ENCODE measurements around the gene MAP3K20.
"Not testable (repeated sequence)": the region's sequence is repeated elsewhere in the genome, so short reads cannot be mapped to it uniquely, and the experiment has no call there.

MAP3K20 gene

DNA sequence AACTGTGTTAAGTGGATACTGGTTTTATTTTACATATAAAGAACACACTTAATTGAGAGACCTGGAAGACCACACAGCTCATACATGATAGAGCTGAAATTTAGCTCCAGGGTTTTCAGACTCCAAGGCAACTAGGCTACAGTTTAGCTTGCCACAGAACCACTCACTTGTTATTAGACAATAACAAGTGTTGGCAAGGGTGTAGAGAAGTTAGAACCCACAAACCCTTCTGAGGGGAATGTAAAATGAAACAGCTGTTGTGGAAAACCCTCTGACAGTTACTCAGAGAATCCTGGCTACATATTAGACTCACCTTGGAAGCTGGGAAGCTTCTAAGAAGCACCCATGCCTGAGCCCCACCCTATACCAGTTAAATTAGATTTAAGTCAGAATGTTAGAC, 75.3 kb downstream of the MAP3K20 start:
- Histone ChIP-seq H3K27me3 (ENCODE audit: insufficient read depth, low read length) (no peaks in the 10 kb centered on the region), H3K36me3 (ENCODE audit: insufficient read depth, low read length) (no peaks in the 10 kb centered on the region), H2AFZ (ENCODE audit: low read depth, low read length) (no peak overlapping the region), H3K9me3 (ENCODE audit: low read length) (no peaks in the 10 kb centered on the region), H3K4me3 (ENCODE audit: low read length) (no peak overlapping the region), H3K4me1 (ENCODE audit: insufficient read depth, low read length) (no peaks in the 10 kb centered on the region)

DNA sequence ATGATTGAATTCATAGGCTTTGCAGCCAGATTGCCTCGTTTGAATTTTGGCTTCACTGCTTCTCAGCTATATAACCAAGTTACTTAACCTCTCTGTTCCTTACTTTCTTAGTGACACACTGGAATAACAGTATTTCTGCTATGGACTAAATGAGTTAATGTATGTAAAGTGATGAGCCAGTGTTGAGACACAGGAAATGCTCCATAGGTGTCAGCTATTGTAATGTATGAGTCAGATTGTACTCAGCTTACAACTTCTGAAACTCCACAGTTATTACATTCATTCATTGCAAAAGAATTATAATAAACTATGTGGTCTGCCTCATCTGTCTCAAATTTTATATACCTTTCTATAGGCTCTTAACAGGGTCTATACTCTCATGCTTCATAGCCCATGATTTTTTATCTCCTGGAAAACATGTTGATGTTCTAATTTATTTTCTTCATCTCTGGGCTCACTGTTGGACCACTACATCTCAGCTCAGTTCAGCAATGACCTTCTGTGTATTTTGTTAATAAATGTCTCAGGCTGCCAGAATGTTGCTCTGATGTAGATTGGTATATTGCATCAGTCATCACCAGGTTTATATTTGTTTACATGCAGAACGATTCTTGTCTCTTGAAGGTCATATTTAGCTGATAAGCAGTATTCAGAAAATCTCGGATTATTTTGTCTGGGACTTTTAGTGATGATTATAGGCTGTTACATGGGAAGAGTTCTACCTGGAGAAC, 76.2 kb downstream of the MAP3K20 start:
- Histone ChIP-seq H3K9me3 (ENCODE audit: low read length) (peaks cover 3% of the 10 kb centered on the region), H3K36me3 (ENCODE audit: insufficient read depth, low read length) (no peaks in the 10 kb centered on the region), H3K4me1 (ENCODE audit: insufficient read depth, low read length) (no peaks in the 10 kb centered on the region), H3K4me3 (ENCODE audit: low read length) (no peak overlapping the region), H2AFZ (ENCODE audit: low read depth, low read length) (no peak overlapping the region), H3K27me3 (ENCODE audit: insufficient read depth, low read length) (no peaks in the 10 kb centered on the region)

GRCh38 chr2:173153301-173153885, 77.7 kb downstream of the MAP3K20 start:
- Histone ChIP-seq H3K4me1 (ENCODE audit: insufficient read depth, low read length) (no peaks in the 10 kb centered on the region), H2AFZ (ENCODE audit: low read depth, low read length) (no peak overlapping the region), H3K27me3 (ENCODE audit: insufficient read depth, low read length) (no peaks in the 10 kb centered on the region), H3K36me3 (ENCODE audit: insufficient read depth, low read length) (no peaks in the 10 kb centered on the region), H3K4me3 (ENCODE audit: low read length) (no peak overlapping the region), H3K9me3 (ENCODE audit: low read length) (peaks cover 3% of the 10 kb centered on the region)

DNA sequence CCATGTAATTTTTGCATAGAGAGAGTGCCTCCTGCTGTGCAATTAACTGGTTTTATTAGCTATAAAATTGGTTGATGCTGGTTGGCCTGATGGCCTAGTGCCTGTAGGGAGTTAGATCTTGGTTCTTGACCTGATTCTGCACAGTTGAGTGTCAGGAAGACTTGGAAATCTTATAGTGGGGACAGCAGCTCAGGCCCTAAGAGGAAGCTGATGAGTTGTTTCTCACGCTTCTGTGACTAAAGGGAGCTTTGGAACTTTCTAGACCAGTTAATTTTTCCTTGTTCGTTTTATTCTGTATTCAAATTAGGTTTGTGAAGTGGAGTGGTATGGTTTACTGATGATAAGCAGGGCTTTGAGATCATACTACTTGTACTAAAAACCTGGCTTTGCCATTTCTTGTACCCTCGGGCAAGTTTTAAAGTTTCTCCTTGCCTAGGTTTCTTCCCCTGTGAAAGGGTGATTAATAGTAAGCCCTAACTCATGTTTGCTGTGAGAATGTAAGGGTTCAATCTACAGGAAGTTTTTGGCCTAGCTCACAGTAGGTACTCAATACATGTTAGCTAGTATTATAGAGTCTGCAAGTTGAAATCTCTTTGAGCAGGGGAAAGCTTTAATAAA, 82.1 kb downstream of the MAP3K20 start:
- H3K4me3 ChIP-seq (ENCODE audit: low read length) = no peak overlapping the region
- no peaks in the 10 kb centered on the region for H3K27me3 ChIP-seq (ENCODE audit: insufficient read depth, low read length)
- H2AFZ ChIP-seq (ENCODE audit: low read depth, low read length) = no peak overlapping the region
- peaks cover 18% of the 10 kb centered on the region for H3K4me1 ChIP-seq (ENCODE audit: insufficient read depth, low read length)
- H3K36me3 ChIP-seq (ENCODE audit: insufficient read depth, low read length) = no peaks in the 10 kb centered on the region
- H3K9me3 ChIP-seq (ENCODE audit: low read length) = peaks cover 3% of the 10 kb centered on the region

DNA sequence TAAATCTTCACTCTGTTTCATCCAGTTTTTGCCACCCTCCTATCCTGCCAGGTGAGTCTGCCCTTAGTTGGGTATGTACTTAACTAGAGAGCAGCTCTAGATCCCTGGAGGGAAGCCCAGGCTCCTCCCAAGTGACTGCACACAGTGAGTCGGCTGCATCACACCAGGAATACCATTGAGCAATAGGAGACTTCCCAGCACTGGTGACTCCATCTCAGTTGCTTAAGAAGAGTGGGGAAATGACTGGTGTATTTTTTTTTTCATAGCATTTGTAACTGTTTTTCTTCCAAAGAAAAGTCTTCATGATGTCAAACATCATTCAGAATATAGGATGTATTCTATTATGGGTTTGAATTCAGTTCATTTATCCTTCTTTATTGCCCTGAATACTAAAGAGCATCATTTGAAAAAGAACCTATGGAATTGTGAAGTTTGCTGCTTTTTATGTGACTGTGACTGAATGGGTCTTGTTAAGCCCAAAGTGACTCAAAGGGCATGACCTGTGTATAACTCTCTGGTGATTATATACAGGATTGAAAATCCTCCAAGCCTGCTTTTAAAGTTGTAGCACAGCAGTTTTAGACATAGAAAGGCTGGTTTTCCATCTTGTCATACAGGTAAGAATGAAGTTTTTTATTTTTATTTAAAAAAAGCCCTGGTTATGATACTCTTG, 84.3 kb downstream of the MAP3K20 start:
- Histone ChIP-seq H3K27me3 (ENCODE audit: insufficient read depth, low read length) (no peaks in the 10 kb centered on the region), H3K9me3 (ENCODE audit: low read length) (peaks cover 3% of the 10 kb centered on the region), H2AFZ (ENCODE audit: low read depth, low read length) (no peak overlapping the region), H3K4me3 (ENCODE audit: low read length) (no peak overlapping the region), H3K36me3 (ENCODE audit: insufficient read depth, low read length) (no peaks in the 10 kb centered on the region), H3K4me1 (ENCODE audit: insufficient read depth, low read length) (peaks cover 18% of the 10 kb centered on the region)

DNA sequence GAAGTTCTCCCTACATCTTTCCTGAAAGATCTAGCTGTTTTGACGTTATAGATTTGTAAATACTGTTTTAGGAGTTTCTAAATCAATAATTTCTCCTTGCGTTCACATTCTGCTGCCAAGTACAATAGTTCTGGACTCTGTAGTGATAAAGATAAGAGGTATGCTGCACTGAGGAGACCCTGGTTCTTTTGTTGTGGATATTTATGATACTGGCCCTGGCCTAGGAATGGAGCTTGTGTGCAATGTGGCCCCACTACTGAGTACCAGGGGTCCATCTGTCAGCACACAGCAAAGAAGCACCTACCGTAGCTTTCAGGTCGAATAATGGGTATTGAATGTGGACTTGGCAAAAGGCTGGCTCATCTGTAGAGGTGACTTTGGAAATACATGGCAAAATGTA, 85.0 kb downstream of the MAP3K20 start:
- Histone ChIP-seq H3K4me3 (ENCODE audit: low read length) (no peak overlapping the region), H2AFZ (ENCODE audit: low read depth, low read length) (no peak overlapping the region), H3K4me1 (ENCODE audit: insufficient read depth, low read length) (peaks cover 18% of the 10 kb centered on the region), H3K36me3 (ENCODE audit: insufficient read depth, low read length) (no peaks in the 10 kb centered on the region), H3K9me3 (ENCODE audit: low read length) (peaks cover 3% of the 10 kb centered on the region), H3K27me3 (ENCODE audit: insufficient read depth, low read length) (no peaks in the 10 kb centered on the region)

GRCh38 chr2:173161040-173161439, 85.4 kb downstream of the MAP3K20 start:
- Histone ChIP-seq H3K36me3 (ENCODE audit: insufficient read depth, low read length) (no peaks in the 10 kb centered on the region), H3K9me3 (ENCODE audit: low read length) (peaks cover 3% of the 10 kb centered on the region), H3K4me3 (ENCODE audit: low read length) (no peak overlapping the region), H2AFZ (ENCODE audit: low read depth, low read length) (no peak overlapping the region), H3K4me1 (ENCODE audit: insufficient read depth, low read length) (peaks cover 18% of the 10 kb centered on the region), H3K27me3 (ENCODE audit: insufficient read depth, low read length) (no peaks in the 10 kb centered on the region)

DNA sequence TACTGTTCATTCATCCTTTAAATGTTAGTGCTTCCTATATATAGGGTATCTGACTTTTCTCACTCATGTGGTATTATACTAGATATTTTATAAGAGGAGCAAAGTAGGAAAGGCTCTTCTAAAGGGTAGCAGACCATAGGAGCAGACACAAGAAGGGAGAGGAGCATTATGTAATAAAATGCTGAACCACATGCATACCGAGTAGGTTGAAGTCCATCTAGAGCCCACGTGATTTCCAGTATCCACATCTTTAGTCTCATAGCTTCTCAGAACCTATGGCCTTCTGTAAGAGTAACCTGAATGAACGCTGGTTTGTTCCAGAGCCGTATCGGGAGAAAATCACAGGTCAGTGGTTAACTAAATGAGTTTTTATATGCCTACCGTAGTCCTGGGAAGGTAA, 85.9 kb downstream of the MAP3K20 start:
- Histone ChIP-seq H3K4me1 (ENCODE audit: insufficient read depth, low read length) (peaks cover 18% of the 10 kb centered on the region), H2AFZ (ENCODE audit: low read depth, low read length) (no peak overlapping the region), H3K9me3 (ENCODE audit: low read length) (peaks cover 2% of the 10 kb centered on the region), H3K36me3 (ENCODE audit: insufficient read depth, low read length) (no peaks in the 10 kb centered on the region), H3K27me3 (ENCODE audit: insufficient read depth, low read length) (no peaks in the 10 kb centered on the region), H3K4me3 (ENCODE audit: low read length) (no peak overlapping the region)

- peaks cover 18% of the 10 kb centered on the region for H3K4me1 ChIP-seq (ENCODE audit: insufficient read depth, low read length)
- H2AFZ ChIP-seq (ENCODE audit: low read depth, low read length); H3K27me3 ChIP-seq (ENCODE audit: insufficient read depth, low read length); H3K36me3 ChIP-seq (ENCODE audit: insufficient read depth, low read length); H3K4me3 ChIP-seq (ENCODE audit: low read length); H3K9me3 ChIP-seq (ENCODE audit: low read length): not testable (repeated sequence)
Observed at GRCh38 chr2:173163357-173163756, 87.7 kb downstream of the MAP3K20 start.

DNA sequence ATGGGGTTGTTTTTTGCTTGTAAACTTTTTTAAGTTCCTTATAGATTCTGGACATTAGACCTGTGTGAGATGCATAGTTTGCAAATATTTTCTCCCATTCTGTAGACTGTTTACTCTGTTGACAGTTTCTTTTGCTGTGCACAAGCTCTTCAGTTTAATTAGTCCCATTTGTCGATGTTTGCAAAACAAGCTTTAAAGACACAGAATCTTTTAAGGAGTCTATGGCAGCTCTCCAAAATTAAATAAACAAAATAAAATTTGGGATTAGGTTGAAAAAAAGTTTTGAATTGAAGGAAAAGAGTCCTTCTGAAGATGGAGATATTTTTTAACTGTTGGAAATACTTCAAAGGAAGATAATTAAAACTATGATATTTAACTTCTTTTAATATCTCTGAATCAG, 88.8 kb downstream of the MAP3K20 start:
- Histone ChIP-seq H3K4me3 (ENCODE audit: low read length) (no peak overlapping the region), H2AFZ (ENCODE audit: low read depth, low read length) (no peak overlapping the region), H3K4me1 (ENCODE audit: insufficient read depth, low read length) (peaks cover 16% of the 10 kb centered on the region), H3K27me3 (ENCODE audit: insufficient read depth, low read length) (no peaks in the 10 kb centered on the region), H3K9me3 (ENCODE audit: low read length) (no peaks in the 10 kb centered on the region), H3K36me3 (ENCODE audit: insufficient read depth, low read length) (no peaks in the 10 kb centered on the region)

- Histone ChIP-seq H2AFZ (ENCODE audit: low read depth, low read length) (no peak overlapping the region), H3K36me3 (ENCODE audit: insufficient read depth, low read length) (no peaks in the 10 kb centered on the region), H3K4me3 (ENCODE audit: low read length) (no peak overlapping the region), H3K4me1 (ENCODE audit: insufficient read depth, low read length) (peaks cover 4% of the 10 kb centered on the region), H3K9me3 (ENCODE audit: low read length) (no peaks in the 10 kb centered on the region), H3K27me3 (ENCODE audit: insufficient read depth, low read length) (no peaks in the 10 kb centered on the region)
Observed at GRCh38 chr2:173165443-173166238, 90.0 kb downstream of the MAP3K20 start.

DNA sequence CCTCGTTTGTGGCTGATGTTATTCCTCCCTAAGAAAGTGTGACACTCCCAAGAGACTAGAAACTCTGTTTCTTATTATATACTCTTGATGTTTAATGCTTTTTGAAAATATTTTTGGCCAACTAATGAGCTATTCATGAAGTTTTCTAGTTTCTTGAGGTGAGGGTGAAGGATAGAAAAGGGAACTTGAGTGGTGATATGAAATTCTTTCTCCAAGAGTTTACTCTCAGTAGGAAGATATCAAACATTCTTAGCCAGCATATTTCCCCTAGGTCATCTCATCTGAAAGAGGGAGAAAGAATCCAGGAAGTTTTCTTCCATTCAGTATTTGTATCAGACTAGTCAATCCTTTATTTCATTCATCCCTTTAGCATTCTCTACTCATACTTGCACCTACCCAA, 95.7 kb downstream of the MAP3K20 start:
- no peak overlapping the region for H3K4me3 ChIP-seq (ENCODE audit: low read length)
- no peak overlapping the region for H2AFZ ChIP-seq (ENCODE audit: low read depth, low read length)
- H3K9me3 ChIP-seq (ENCODE audit: low read length) = no peaks in the 10 kb centered on the region
- H3K4me1 ChIP-seq (ENCODE audit: insufficient read depth, low read length) = no peaks in the 10 kb centered on the region
- H3K36me3 ChIP-seq (ENCODE audit: insufficient read depth, low read length) = no peaks in the 10 kb centered on the region
- H3K27me3 ChIP-seq (ENCODE audit: insufficient read depth, low read length) = no peaks in the 10 kb centered on the region

All from neuron (in vitro differentiated cells).